ENCODE results near the gene SPDYE6.
"Not testable (repeated sequence)": the region's sequence is repeated elsewhere in the genome, so short reads cannot be mapped to it uniquely, and the experiment has no call there.

Gene SPDYE6

DNA sequence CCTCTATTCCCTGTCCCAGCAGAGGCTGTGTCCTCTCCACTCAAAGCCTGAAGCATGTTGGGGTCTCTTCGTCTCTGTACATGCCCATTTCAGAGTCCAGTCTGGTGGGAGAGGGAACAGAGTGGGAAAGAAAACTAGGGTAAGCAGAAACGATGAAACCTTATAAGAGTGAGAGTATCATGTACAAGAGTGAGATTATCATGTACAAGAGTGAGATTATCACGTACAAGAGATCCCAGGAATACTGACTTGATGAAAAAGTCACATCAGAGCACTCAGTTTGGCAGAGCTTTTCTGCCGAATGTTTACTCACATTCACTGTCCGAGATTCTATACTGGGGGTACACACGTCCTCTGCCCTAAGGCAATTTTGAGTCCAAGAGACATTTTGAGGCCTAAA is at the start of gene SPDYE6:
Gene SPDYE6 (minus strand): TSS at position 101 of the 400 bp plus-strand sequence. CDS start 421 bp downstream, outside the sequence.
- not testable (repeated sequence) for DNase-seq (ENCODE audit: low spot score)

GRCh38 chr7:102404862-102405188 is 48.6 kb upstream of the SPDYE6 start:
- not testable (repeated sequence) for DNase-seq (ENCODE audit: low spot score)

DNA sequence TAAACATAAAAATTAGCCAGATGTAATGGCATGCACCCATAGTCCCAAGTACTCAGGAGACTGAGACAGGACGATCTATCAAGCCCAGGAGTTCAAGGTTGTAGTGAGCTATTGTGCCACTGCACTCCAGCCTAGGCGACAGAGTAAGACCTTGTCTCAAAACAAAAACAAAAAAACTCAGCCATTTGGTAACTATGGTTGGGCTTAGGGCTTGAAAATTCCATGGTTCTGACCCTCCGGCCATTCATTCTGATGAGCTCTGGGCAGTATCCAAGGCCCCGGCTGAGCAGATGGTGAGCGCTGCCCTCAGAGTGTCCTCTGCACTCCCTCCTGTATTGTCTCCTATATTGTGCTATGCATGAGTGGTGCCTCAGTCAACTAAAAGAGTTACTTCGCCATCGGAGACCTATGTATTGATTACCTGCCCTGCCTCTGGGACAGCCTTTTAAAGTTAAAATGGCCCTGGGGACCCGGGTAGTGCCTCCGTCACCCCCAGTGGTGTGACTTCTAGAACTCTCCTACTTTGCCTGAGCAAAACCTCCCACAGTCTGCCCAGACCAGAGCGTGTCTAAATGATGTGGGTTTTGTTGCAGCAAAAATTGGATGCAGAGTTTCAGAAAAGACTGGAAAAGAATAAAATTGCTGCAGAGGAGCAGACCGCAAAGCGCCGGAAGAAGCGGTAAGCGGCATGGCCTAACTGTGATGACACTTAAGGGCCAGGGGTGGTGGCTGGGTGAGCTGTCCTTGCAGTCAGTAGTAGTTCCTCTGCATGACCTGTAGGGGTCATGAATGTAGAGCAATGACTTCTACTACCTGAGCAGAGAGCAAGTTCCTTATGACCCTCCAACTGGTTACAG is 48.0 kb upstream of the SPDYE6 start:
- DNase-seq (ENCODE audit: low spot score), result peak; percentile 70

GRCh38 chr7:102403563-102403962 is 47.3 kb upstream of the SPDYE6 start:
- no peak for DNase-seq (ENCODE audit: low spot score)

- DNase-seq (ENCODE audit: low spot score), result no peak
These were observed 44.1 kb upstream of the SPDYE6 start for GRCh38 chr7:102400360-102400759.

DNA sequence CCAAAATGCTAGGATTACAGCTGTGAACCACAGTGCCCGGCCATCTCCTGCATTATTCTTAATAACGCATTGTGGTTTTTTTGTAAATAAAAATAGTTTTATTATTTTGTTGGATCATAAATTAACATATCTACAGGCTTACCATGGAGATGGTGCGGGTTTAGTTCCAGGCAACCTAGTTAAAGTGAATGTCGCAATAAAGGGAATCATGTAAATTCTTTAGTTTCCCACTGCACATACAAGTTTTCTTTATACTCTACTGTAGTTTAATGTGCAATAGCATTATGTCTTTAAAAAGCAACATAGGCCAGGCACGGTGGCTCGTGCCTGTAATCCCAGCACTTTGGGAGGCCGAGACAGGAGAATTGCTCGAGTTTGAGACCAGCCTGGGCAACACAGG is 42.3 kb upstream of the SPDYE6 start:
- no peak for DNase-seq (ENCODE audit: low spot score)

- no peak for DNase-seq (ENCODE audit: low spot score)
These were observed 40.4 kb upstream of the SPDYE6 start for GRCh38 chr7:102396710-102397019.

GRCh38 chr7:102395873-102396709 is 39.8 kb upstream of the SPDYE6 start, which contains the start of gene PRKRIP1:
PRKRIP1 (plus strand) TSS chr7:102396363; CDS start chr7:102396412, 49 bp downstream.
- peak; percentile 91 for DNase-seq (ENCODE audit: low spot score)

- DNase-seq (ENCODE audit: low spot score), result peak; percentile 11
These were observed 39.3 kb upstream of the SPDYE6 start for GRCh38 chr7:102395592-102395872.

DNA sequence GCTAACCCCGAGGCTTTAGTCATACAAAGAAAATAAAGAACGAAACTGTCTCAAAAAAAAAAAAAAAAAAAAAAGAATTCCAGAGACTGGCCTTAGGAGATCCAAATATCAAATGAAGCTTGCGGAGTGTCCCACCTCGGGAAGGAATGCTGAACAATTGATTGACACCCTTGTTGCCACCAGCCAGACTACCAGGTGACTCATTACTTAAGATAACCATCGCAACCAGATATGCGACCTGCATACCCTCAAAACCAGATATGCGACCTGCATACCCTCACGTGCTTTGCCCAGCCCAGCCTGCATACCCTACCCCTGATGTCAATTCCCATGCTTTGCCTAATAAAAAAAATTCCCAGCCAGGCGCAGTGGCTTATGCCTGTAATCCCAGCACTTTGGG is 37.2 kb upstream of the SPDYE6 start:
- no peak for DNase-seq (ENCODE audit: low spot score)

DNA sequence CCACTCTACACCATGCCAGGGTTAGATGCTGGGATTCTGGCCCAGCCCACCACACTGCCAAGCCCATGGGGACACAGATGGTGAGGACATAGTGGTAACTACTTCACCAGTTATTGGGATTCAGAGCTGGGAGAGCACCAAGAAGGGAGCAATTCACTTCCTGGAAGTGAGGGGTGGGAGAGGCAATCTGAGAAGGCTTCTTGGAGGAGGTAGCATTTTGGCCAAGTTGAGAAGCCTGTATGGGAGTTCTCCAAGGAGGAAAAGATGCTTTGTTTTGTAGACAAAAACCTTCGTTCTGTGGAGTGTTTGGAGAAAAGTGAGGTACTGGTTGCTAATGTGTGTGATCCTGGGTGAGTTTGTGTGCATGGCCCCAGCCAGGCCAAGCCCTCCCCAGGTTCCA is 36.1 kb upstream of the SPDYE6 start:
- DNase-seq (ENCODE audit: low spot score), result no peak

DNA sequence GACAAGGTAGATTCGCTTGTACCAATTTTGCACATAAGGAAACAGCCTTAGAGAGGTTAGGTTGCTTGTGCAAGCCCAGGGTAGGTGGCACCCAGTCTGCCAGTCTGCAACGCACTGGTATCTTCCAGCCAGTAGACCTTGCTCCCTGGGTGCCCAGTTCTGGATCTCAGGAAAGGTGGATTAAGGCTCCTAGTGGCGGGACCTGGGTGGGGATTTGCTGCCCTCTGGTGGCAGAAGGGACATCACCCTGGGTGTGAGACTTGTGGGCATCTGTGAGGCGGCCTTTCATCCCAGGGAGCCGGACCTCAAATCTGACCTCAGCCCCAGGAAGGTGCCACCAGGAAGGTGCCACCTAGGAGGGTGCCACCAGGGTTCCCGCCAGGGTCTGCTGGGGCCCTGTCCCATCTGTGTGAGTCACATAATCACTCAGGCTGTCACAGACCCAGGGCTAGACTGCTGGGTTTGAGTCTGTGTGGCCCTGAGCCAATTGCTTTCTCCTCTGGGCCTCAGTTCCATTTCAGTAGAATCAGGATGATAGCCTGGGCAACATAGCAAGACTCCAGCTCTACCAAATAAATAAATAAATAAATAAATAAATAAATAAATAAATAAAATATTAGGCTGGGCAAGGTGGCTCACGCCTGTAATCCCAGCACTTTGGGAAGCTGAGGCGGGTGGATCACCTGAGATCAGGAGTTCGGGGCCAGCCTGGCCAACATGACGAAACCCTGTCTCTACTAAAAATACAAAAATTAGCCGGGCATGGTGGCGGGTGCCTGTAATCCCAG is 34.6 kb upstream of the SPDYE6 start:
- DNase-seq (ENCODE audit: low spot score), result peak; percentile 81

- no peak for DNase-seq (ENCODE audit: low spot score)
These were observed 33.6 kb upstream of the SPDYE6 start for GRCh38 chr7:102389810-102390209.

DNA sequence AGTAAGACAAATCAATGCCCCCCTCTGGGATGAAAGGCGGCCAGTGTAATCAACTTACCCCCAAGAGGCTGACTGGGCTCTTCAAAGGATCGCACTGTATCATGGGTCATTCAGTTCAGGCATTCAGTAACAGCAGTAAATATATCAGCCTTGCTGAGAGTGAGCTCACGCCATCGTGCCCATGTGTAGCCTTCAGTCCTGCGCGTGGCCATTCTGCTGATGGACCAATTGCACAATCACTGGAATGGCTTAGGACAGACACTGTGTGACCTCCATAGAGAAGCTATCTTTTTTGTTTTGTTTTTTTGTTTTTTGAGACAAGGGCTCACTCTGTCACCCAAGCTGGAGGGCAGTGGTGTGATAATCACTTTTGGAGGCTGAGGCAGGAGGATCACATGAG is 30.8 kb upstream of the SPDYE6 start:
- DNase-seq (ENCODE audit: low spot score), result no peak

DNA sequence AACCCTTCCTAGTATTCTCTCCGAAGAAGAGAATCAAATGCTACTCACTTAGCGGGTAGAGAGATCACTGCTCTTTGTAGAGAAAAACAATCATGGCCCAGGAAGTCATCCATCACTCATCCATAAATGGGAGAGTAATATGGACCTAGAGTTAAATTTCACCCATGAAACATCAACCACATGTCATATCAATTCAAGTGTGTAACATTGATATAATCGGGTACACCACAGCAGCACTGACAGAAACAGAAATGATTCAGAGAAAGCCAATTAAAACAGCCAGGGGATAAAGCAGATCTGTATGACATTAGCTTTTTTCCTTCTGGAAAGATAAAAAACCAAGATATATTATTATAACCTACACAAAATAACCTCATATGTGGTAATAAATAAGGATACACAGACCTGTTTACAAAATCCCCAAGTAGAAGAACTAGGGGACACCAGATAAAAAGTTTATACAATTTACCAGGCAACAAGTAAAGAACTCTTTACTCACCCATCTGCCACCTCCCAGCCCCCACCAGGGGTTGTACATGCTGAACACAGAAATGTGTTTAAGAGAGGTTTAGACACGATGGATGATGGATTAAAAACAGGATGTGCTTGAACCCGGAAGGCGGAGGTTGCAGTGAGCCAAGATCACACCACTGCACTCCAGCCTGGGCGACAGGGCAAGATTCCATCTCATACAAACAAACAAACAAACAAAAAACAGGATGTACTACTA is 25.6 kb upstream of the SPDYE6 start:
- DNase-seq (ENCODE audit: low spot score), result not testable (repeated sequence)

- not testable (repeated sequence) for DNase-seq (ENCODE audit: low spot score)
These were observed 24.6 kb upstream of the SPDYE6 start for GRCh38 chr7:102380837-102381236.

DNA sequence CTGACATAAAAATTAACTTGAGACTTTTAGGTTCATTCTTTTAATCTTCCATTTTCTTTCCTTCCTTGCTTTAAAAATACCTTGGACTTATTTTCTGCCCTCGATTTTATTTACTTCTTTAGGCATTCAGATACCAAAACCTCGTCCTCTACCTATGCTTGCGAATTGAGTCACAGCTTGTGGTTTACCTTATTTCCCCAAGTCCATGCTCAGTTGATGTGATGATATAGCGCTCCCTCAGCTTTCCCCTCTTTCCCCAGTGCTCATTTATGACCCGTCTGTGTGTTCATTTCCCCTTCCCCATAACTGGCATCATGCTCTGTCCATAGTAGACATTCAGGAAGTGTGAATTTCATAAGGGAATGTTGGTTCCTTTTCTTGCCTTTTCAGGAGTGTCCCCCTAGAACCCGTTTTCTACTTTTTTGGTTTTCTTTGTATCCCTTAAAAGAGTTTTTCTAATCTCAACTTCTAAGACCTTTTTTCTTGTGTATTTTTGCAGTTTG is 20.8 kb upstream of the SPDYE6 start:
- DNase-seq (ENCODE audit: low spot score), result no peak

- not testable (repeated sequence) for DNase-seq (ENCODE audit: low spot score)
These were observed 16.6 kb upstream of the SPDYE6 start for GRCh38 chr7:102372796-102373195.

DNA sequence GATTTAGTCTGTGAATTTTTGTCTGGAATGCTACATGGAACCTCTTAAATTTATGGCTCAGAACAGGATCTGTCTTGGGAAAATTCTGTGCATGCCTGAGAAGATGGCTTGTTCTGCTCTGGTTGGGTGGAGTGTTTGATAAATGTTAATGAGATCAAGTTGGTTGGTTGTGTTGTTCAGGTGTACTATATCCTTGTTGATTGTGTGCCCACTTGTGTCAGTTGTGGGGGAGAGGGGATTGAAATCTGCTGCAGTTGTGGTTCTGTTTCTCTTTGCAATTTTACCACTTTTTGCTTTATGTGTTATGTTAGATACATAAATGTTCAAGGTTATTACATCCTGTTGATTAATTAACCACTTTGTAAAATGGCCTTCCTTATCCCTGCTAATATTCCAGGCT is 13.8 kb upstream of the SPDYE6 start:
- not testable (repeated sequence) for DNase-seq (ENCODE audit: low spot score)

GRCh38 chr7:102365390-102365789 is 9.1 kb upstream of the SPDYE6 start:
- not testable (repeated sequence) for DNase-seq (ENCODE audit: low spot score)

DNA sequence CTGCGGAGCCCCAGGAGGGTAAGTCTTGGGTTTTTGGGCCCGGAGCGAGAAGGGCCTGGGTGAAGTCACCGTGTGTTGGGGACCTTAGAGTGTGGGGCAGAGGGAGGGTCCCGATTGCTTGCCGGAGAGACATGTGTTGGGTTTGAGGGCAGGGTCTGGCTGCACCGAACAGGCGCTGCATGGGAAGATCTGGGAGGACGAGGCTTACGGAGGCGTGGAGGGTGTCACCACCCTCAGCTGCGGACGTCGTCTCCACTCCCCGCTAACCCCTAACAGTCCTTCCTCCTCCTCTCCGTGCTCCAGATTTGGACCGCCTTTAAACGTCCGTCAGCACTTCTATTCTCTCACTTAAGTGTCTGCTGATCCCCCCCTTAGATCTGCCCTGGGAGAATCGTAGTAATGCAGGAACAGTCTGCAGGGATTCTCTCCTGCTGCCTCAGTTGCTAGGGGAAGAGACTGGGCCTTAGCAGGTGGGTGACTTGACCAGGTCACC is 8.2 kb upstream of the SPDYE6 start:
- not testable (repeated sequence) for DNase-seq (ENCODE audit: low spot score)

Measured in AG08396 (cell line).